HEK293 (cell line): ENCODE results near the gene TGFB1I1.

Experiments used
- CTCF ChIA-PET: fragments of 350-600 bp; formaldehyde crosslinking; extraction: SDS; loops from one replicate; lab custom pipeline; 2021; ENCODE audit warnings: antibody characterized with exemption; lab: Yijun Ruan, JAX
- POLR2A ChIA-PET: fragments of 300-600 bp; formaldehyde crosslinking; extraction: SDS; loops from one replicate; lab custom pipeline; 2020; ENCODE audit warnings: antibody characterized with exemption, inconsistent platforms; lab: Yijun Ruan, JAX
- H3K27ac ChIP-seq: fragments of 200-500 bp; sonication (Bioruptor generic); 2 replicates; pipeline ENCODE4 v1.5.1; 2014; ENCODE audit warnings: low read depth, low read length, control low read depth, inconsistent platforms; ENCODE audit errors: extremely low read depth
- H3K36me3 ChIP-seq, 2 experiments: fragments of 200-500 bp in 1 of 2; sonication (Bioruptor generic) in 1 of 2; 1 replicate in 1 of 2; 2 replicates in 1 of 2; pipeline ENCODE4 v1.5.1; 2014 to 2017; ENCODE audit warnings: inconsistent platforms in 2 of 2, low read length in 2 of 2; ENCODE audit not compliant: control insufficient read depth in 2 of 2, insufficient read depth in 1 of 2
- H3K4me1 ChIP-seq: fragments of 200-500 bp; sonication (Bioruptor generic); 2 replicates; pipeline ENCODE4 v1.5.1; 2014; ENCODE audit warnings: mild to moderate bottlenecking, low read length, inconsistent platforms; ENCODE audit not compliant: control insufficient read depth, insufficient read depth
- H3K4me3 ChIP-seq: 2 replicates; pipeline ENCODE4 v1.5.1; 2011; ENCODE audit warnings: low read depth, mild to moderate bottlenecking, control low read depth, low read length, moderate library complexity
- H3K9me3 ChIP-seq: fragments of 200-500 bp; sonication (Bioruptor generic); 2 replicates; pipeline ENCODE4 v1.5.1; 2014; ENCODE audit warnings: low read depth, low read length, inconsistent platforms; ENCODE audit not compliant: control insufficient read depth, insufficient read depth
- BCL11A ChIP-seq: fragments of 450-650 bp; formaldehyde crosslinking; IDR thresholded peaks from 2 replicates; pipeline ENCODE4 v1.5.1; 2016; ENCODE audit warnings: low read depth, missing biosample characterization, missing genetic modification characterization
- ZBTB10 ChIP-seq: fragments of 450-650 bp; formaldehyde crosslinking; IDR thresholded peaks from 2 replicates; pipeline ENCODE4 v1.5.1; 2016; ENCODE audit warnings: missing biosample characterization, missing genetic modification characterization
- ZBTB11 ChIP-seq: fragments of 450-650 bp; formaldehyde crosslinking; conservative IDR thresholded peaks from 2 replicates; pipeline ENCODE4 v1.5.1; 2016; ENCODE audit warnings: low read depth, missing biosample characterization, missing genetic modification characterization
- ZBTB48 ChIP-seq: fragments of 450-650 bp; formaldehyde crosslinking; IDR thresholded peaks from 2 replicates; pipeline ENCODE4 v1.5.1; 2016; ENCODE audit warnings: missing biosample characterization, missing genetic modification characterization
- ZNF10 ChIP-seq: fragments of 450-650 bp; formaldehyde crosslinking; IDR thresholded peaks from 2 replicates; pipeline ENCODE4 v1.5.1; 2017; ENCODE audit warnings: missing biosample characterization, missing genetic modification characterization
- ZNF114 ChIP-seq: fragments of 450-650 bp; formaldehyde crosslinking; IDR thresholded peaks from 2 replicates; pipeline ENCODE4 v1.5.0; 2017; ENCODE audit warnings: missing biosample characterization, missing genetic modification characterization
- ZNF146 ChIP-seq: fragments of 450-650 bp; formaldehyde crosslinking; IDR thresholded peaks from 2 replicates; pipeline ENCODE4 v1.5.1; 2016; ENCODE audit warnings: missing biosample characterization, missing genetic modification characterization
- ZNF24 ChIP-seq: fragments of 450-650 bp; formaldehyde crosslinking; IDR thresholded peaks from 2 replicates; pipeline ENCODE4 v1.5.1; 2016; ENCODE audit warnings: missing biosample characterization, missing genetic modification characterization
- ZNF449 ChIP-seq: fragments of 450-650 bp; formaldehyde crosslinking; IDR thresholded peaks from 2 replicates; pipeline ENCODE4 v1.5.1; 2017; ENCODE audit warnings: missing biosample characterization, mild to moderate bottlenecking, missing genetic modification characterization, moderate library complexity
- ZNF530 ChIP-seq: fragments of 450-650 bp; formaldehyde crosslinking; IDR thresholded peaks from 2 replicates; pipeline ENCODE4 v1.5.1; 2016; ENCODE audit warnings: low read depth, missing biosample characterization, missing genetic modification characterization
- ZNF629 ChIP-seq: fragments of 450-650 bp; formaldehyde crosslinking; IDR thresholded peaks from 2 replicates; pipeline ENCODE4 v1.5.1; 2017; ENCODE audit warnings: missing biosample characterization, missing genetic modification characterization
- ZNF645 ChIP-seq: fragments of 450-650 bp; formaldehyde crosslinking; IDR thresholded peaks from 2 replicates; pipeline ENCODE4; 2016; ENCODE audit warnings: missing biosample characterization, missing genetic modification characterization
- ZNF660 ChIP-seq: fragments of 450-650 bp; IDR thresholded peaks from 2 replicates; pipeline ENCODE4 v1.5.1; 2018; ENCODE audit warnings: missing biosample characterization, mild to moderate bottlenecking, missing genetic modification characterization
- ZNF670 ChIP-seq: fragments of 450-650 bp; formaldehyde crosslinking; IDR thresholded peaks from 2 replicates; pipeline ENCODE4 v1.5.1; 2016; ENCODE audit warnings: missing biosample characterization, missing genetic modification characterization, low read depth
- ZSCAN16 ChIP-seq: fragments of 450-650 bp; formaldehyde crosslinking; IDR thresholded peaks from 2 replicates; pipeline ENCODE4 v1.5.1; 2016; ENCODE audit warnings: missing biosample characterization, missing genetic modification characterization
- TF ChIP-seq, protein P1 (sequence below): fragments of 450-650 bp; formaldehyde crosslinking; IDR thresholded peaks from 2 replicates; pipeline ENCODE4 v1.5.1; 2017; ENCODE audit warnings: missing biosample characterization, missing genetic modification characterization
- TF ChIP-seq, protein P2 (sequence below): fragments of 450-650 bp; formaldehyde crosslinking; IDR thresholded peaks from 2 replicates; pipeline ENCODE4 v1.5.1; 2016; ENCODE audit warnings: missing biosample characterization, missing genetic modification characterization

Gene TGFB1I1

GRCh38 chr16:31467151-31467773 lies 4.7 kb upstream of the TGFB1I1 start:
- POLR2A ChIA-PET, result no interaction called here
- Histone ChIP-seq H3K36me3 (peaks cover 0 to 43% of the 10 kb centered on the region in 2 experiments; a peak in 2 of 3 replicates), H3K4me1 (no peaks in the 10 kb centered on the region), H3K27ac (no peak overlapping the region), H3K9me3 (no peaks in the 10 kb centered on the region), H3K4me3 (no peak overlapping the region)
- TF ChIP-seq ZBTB11, result no peak
- TF ChIP-seq, protein P1, sequence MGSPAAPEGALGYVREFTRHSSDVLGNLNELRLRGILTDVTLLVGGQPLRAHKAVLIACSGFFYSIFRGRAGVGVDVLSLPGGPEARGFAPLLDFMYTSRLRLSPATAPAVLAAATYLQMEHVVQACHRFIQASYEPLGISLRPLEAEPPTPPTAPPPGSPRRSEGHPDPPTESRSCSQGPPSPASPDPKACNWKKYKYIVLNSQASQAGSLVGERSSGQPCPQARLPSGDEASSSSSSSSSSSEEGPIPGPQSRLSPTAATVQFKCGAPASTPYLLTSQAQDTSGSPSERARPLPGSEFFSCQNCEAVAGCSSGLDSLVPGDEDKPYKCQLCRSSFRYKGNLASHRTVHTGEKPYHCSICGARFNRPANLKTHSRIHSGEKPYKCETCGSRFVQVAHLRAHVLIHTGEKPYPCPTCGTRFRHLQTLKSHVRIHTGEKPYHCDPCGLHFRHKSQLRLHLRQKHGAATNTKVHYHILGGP (tag by site-specific recombination), result no peak
- TF ChIP-seq ZNF449 (tag by site-specific recombination), result no peak
- TF ChIP-seq ZNF629, result no peak
- no peak for TF ChIP-seq ZSCAN16 (tag by site-specific recombination)
- no peak for TF ChIP-seq ZNF10 (tag by site-specific recombination)
- no peak for TF ChIP-seq ZNF114 (tag by site-specific recombination)
- no peak for TF ChIP-seq ZNF670 (tag by site-specific recombination)
- CTCF ChIA-PET, result interaction anchor here (0.6 kb wide), 1 partner anchor 229 kb away, joined by 5 read pairs; no protein-coding TSS in a partner anchor

DNA sequence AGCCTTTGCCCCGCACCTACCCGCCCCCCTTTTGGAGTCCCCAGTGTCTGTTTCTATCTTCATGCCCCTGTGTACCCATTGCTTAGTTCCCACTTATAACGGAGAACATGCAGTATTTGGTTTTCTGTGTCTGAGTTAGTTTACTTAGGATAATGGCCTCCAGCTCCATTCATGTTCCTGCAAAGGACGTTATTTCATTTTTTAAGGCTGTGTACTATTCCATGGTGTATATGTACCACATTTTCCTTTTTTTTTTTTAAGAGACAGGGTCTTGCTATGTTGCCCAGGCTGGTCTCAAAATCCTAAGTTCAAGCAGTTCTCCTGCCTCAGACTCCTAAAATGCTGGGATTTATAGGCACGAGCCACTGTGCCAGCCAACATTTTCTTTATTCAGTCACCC lies 4.1 kb upstream of the TGFB1I1 start:
- TF ChIP-seq ZNF660 (tag by site-specific recombination), result no peak
- TF ChIP-seq ZNF146 (tag by site-specific recombination), result peak; percentile 90
- TF ChIP-seq, all 188 proteins: peak for 1
- H3K36me3 ChIP-seq, result peaks cover 0 to 37% of the 10 kb centered on the region in 2 experiments; a peak in 2 of 3 replicates
- no peaks in the 10 kb centered on the region for H3K4me1 ChIP-seq
- H3K4me3 ChIP-seq, result no peak overlapping the region
- no peaks in the 10 kb centered on the region for H3K9me3 ChIP-seq
- CTCF ChIA-PET, result interaction anchor here (0.6 to 1.7 kb wide), 2 partner anchors 8 to 228 kb away, joined by 5 to 13 read pairs; partner anchors contain the start of gene ARMC5
- no peak overlapping the region for H3K27ac ChIP-seq
- POLR2A ChIA-PET, result no interaction called here

GRCh38 chr16:31470615-31471014 lies 1.3 kb upstream of the TGFB1I1 start:
- Histone ChIP-seq H3K4me3 (no peak overlapping the region), H3K27ac (no peak overlapping the region), H3K9me3 (no peaks in the 10 kb centered on the region), H3K4me1 (no peaks in the 10 kb centered on the region), H3K36me3 (peaks cover 0 to 26% of the 10 kb centered on the region in 2 experiments; a peak in 1 of 3 replicates)
- ChIA-PET CTCF (interaction anchor here (1.1 kb wide), 1 partner anchor 10 kb away, joined by 5 read pairs; no protein-coding TSS in a partner anchor), POLR2A (no interaction called here)
- TF ChIP-seq ZBTB48 (tag by site-specific recombination) (no peak), ZNF645 (tag by site-specific recombination) (no peak), ZNF530 (tag by site-specific recombination) (no peak), BCL11A (tag by site-specific recombination) (no peak), ZNF24 (tag by site-specific recombination) (no peak), ZBTB10 (tag by site-specific recombination) (no peak), ZNF449 (tag by site-specific recombination) (no peak)
- TF ChIP-seq, protein P2, sequence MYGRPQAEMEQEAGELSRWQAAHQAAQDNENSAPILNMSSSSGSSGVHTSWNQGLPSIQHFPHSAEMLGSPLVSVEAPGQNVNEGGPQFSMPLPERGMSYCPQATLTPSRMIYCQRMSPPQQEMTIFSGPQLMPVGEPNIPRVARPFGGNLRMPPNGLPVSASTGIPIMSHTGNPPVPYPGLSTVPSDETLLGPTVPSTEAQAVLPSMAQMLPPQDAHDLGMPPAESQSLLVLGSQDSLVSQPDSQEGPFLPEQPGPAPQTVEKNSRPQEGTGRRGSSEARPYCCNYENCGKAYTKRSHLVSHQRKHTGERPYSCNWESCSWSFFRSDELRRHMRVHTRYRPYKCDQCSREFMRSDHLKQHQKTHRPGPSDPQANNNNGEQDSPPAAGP (tag by site-specific recombination), result no peak
